PC-3 (cell line): Measurements from ENCODE around the gene GOLGA1.
"Not testable (repeated sequence)": the region's sequence is repeated elsewhere in the genome, so short reads cannot be mapped to it uniquely, and the experiment has no call there.

Experiments
- CTCF ChIP-seq: fragments of 300-600 bp; sonication (generic); conservative IDR thresholded peaks from 2 replicates; pipeline ENCODE4 v1.5.1; 2017; ENCODE audit warnings: antibody characterized with exemption, low read depth, mild to moderate bottlenecking, low read length
- EZH2 ChIP-seq: fragments of 300-600 bp; sonication (generic); IDR thresholded peaks from one replicate; pipeline ENCODE4 v1.6.1; 2017; ENCODE audit warnings: antibody characterized with exemption, mild to moderate bottlenecking, low read length; ENCODE audit not compliant: unreplicated experiment

- TF ChIP-seq CTCF, EZH2: not testable (repeated sequence)
Observed at GRCh38 chr9:124959671-124960408, 19.0 kb upstream of the GOLGA1 start.
